HepG2 (cell line): ENCODE results near the gene PTMA.

ENCODE experiments used
- CC2D1A ChIP-seq: sonication (generic); formaldehyde crosslinking; IDR thresholded peaks from 2 replicates; pipeline ENCODE4 v1.8.1; 2023; ENCODE audit warnings: mild to moderate bottlenecking, missing genetic modification reagents
- EZH2 ChIP-seq: conservative IDR thresholded peaks from 2 replicates; pipeline ENCODE4 v1.6.1; 2012; ENCODE audit warnings: mild to moderate bottlenecking, low read depth, low read length, moderate library complexity
- FOSL1 ChIP-seq: sonication (generic); formaldehyde crosslinking; IDR thresholded peaks from 2 replicates; pipeline ENCODE4 v1.9.0; 2021; ENCODE audit warnings: missing genetic modification reagents, borderline replicate concordance
- NCOR1 ChIP-seq: fragments of 200-600 bp; sonication (generic); IDR thresholded peaks from 2 replicates; pipeline ENCODE4 v1.7.0; 2017; ENCODE audit warnings: antibody characterized with exemption, low read length, borderline replicate concordance
- POLR2A ChIP-seq, 2 experiments: IDR thresholded peaks; 2 replicates each; pipeline ENCODE4 v1.6.1; 2011; ENCODE audit warnings: low read depth in 2 of 2, low read length in 2 of 2, mild to moderate bottlenecking in 1 of 2, moderate library complexity in 1 of 2; ENCODE audit not compliant: insufficient read depth in 1 of 2
- SMARCE1 ChIP-seq: fragments of 450-650 bp; IDR thresholded peaks from 2 replicates; pipeline ENCODE4 v1.6.1; 2017; ENCODE audit warnings: borderline replicate concordance
- ZBTB33 ChIP-seq: sonication (generic); formaldehyde crosslinking; IDR thresholded peaks from 2 replicates; pipeline ENCODE4 v1.4.0; 2020; ENCODE audit warnings: missing genetic modification reagents
- ZNF263 ChIP-seq: sonication (generic); formaldehyde crosslinking; IDR thresholded peaks from 2 replicates; pipeline ENCODE4 v1.4.0; 2020; ENCODE audit warnings: missing genetic modification reagents
- ZNF281 ChIP-seq: sonication (generic); formaldehyde crosslinking; IDR thresholded peaks from 2 replicates; pipeline ENCODE4 v1.4.0; 2020; ENCODE audit warnings: missing genetic modification reagents, borderline replicate concordance
- TF ChIP-seq, protein P1 (sequence below): sonication (generic); formaldehyde crosslinking; IDR thresholded peaks from 2 replicates; pipeline ENCODE4 v1.8.0; 2022; ENCODE audit warnings: mild to moderate bottlenecking, missing genetic modification reagents, moderate library complexity
- TF ChIP-seq, protein P2 (sequence below), 2 experiments: IDR thresholded peaks; 2 replicates each; pipeline ENCODE4 v1.6.1; 2011 to 2012; ENCODE audit warnings: low read length in 2 of 2, borderline replicate concordance in 1 of 2, low read depth in 1 of 2, mild to moderate bottlenecking in 1 of 2, moderate library complexity in 1 of 2
- TF ChIP-seq, protein P3 (sequence below): sonication (generic); formaldehyde crosslinking; conservative IDR thresholded peaks from 2 replicates; pipeline ENCODE4 v1.8.0; 2022; ENCODE audit warnings: missing genetic modification reagents

- TF ChIP-seq ZNF281 (CRISPR knock-in tag) (no peak), ZNF263 (CRISPR knock-in tag) (no peak), FOSL1 (CRISPR knock-in tag) (no peak), POLR2A (IDR thresholded peaks at IDR 0.05; ENCODE audit: insufficient read depth in 1 of 2, low read depth in 2 of 2, low read length in 2 of 2) (no peak), EZH2 (no peak), NCOR1 (no peak), ZBTB33 (CRISPR knock-in tag) (no peak), SMARCE1 (no peak), CC2D1A (no peak)
- TF ChIP-seq, protein P1, sequence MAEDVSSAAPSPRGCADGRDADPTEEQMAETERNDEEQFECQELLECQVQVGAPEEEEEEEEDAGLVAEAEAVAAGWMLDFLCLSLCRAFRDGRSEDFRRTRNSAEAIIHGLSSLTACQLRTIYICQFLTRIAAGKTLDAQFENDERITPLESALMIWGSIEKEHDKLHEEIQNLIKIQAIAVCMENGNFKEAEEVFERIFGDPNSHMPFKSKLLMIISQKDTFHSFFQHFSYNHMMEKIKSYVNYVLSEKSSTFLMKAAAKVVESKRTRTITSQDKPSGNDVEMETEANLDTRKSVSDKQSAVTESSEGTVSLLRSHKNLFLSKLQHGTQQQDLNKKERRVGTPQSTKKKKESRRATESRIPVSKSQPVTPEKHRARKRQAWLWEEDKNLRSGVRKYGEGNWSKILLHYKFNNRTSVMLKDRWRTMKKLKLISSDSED (CRISPR knock-in tag): no peak
- TF ChIP-seq, protein P2, sequence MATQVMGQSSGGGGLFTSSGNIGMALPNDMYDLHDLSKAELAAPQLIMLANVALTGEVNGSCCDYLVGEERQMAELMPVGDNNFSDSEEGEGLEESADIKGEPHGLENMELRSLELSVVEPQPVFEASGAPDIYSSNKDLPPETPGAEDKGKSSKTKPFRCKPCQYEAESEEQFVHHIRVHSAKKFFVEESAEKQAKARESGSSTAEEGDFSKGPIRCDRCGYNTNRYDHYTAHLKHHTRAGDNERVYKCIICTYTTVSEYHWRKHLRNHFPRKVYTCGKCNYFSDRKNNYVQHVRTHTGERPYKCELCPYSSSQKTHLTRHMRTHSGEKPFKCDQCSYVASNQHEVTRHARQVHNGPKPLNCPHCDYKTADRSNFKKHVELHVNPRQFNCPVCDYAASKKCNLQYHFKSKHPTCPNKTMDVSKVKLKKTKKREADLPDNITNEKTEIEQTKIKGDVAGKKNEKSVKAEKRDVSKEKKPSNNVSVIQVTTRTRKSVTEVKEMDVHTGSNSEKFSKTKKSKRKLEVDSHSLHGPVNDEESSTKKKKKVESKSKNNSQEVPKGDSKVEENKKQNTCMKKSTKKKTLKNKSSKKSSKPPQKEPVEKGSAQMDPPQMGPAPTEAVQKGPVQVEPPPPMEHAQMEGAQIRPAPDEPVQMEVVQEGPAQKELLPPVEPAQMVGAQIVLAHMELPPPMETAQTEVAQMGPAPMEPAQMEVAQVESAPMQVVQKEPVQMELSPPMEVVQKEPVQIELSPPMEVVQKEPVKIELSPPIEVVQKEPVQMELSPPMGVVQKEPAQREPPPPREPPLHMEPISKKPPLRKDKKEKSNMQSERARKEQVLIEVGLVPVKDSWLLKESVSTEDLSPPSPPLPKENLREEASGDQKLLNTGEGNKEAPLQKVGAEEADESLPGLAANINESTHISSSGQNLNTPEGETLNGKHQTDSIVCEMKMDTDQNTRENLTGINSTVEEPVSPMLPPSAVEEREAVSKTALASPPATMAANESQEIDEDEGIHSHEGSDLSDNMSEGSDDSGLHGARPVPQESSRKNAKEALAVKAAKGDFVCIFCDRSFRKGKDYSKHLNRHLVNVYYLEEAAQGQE (IDR thresholded peaks at IDR 0.05; ENCODE audit: borderline replicate concordance in 1 of 2, low read depth in 1 of 2, low read length in 2 of 2): no peak
- TF ChIP-seq, protein P3, sequence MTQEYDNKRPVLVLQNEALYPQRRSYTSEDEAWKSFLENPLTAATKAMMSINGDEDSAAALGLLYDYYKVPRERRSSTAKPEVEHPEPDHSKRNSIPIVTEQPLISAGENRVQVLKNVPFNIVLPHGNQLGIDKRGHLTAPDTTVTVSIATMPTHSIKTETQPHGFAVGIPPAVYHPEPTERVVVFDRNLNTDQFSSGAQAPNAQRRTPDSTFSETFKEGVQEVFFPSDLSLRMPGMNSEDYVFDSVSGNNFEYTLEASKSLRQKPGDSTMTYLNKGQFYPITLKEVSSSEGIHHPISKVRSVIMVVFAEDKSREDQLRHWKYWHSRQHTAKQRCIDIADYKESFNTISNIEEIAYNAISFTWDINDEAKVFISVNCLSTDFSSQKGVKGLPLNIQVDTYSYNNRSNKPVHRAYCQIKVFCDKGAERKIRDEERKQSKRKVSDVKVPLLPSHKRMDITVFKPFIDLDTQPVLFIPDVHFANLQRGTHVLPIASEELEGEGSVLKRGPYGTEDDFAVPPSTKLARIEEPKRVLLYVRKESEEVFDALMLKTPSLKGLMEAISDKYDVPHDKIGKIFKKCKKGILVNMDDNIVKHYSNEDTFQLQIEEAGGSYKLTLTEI: no peak
These were observed 37.1 kb downstream of the PTMA start for GRCh38 chr2:231745303-231746038.
